Naive thymus-derived CD4-positive, alpha-beta T cell (primary cell): ENCODE measurements around the gene HSPB7. TPM values are rescaled to one million over a fixed set of nuclear protein-coding genes. Genes with fewer than 3 reads are reported as not detected.

Experiments used
- ATAC-seq: fragments of 150-1000 bp; cut with Tn5 transposase; 2 replicates; pipeline ENCODE4 v1.10.0; 2021; ENCODE audit warnings: mild to moderate bottlenecking, moderate library complexity
- CTCF ChIA-PET: fragments of 350-600 bp; sonication (Branson Sonifier 250); formaldehyde crosslinking; loops from one replicate; lab custom pipeline; 2021; ENCODE audit warnings: antibody characterized with exemption; lab: Charles Lee
- POLR2A ChIA-PET: fragments of 350-600 bp; sonication (Branson Sonifier 250); formaldehyde crosslinking; loops from one replicate; lab custom pipeline; 2021; ENCODE audit warnings: antibody characterized with exemption, inconsistent platforms; lab: Charles Lee
- DNase-seq, 9 donors: peaks; one replicate each; pipeline versions ENCODE4 v3.0.0 to v3.0.0-alpha.2; 2020 to 2022; ENCODE audit warnings: mixed read lengths in 1 of 9
- H3K27ac ChIP-seq: one replicate; pipeline ENCODE4 v1.7.0; 2013; ENCODE audit warnings: mild to moderate bottlenecking, low read depth, low read length, moderate library complexity
- H3K27me3 ChIP-seq, 2 donors: one replicate each; pipeline ENCODE4 v1.7.0; 2013; ENCODE audit warnings: low read length in 2 of 2, mild to moderate bottlenecking in 2 of 2, moderate library complexity in 2 of 2; ENCODE audit not compliant: control insufficient read depth in 2 of 2, insufficient read depth in 2 of 2
- H3K36me3 ChIP-seq, 3 experiments: 1 replicate in 2 of 3; 2 replicates in 1 of 3; pipeline ENCODE4 v1.7.0; 2013; ENCODE audit warnings: low read length in 3 of 3, mild to moderate bottlenecking in 3 of 3, moderate library complexity in 1 of 3; ENCODE audit not compliant: insufficient read depth in 3 of 3, control insufficient read depth in 2 of 3
- H3K4me1 ChIP-seq, 2 donors: one replicate each; pipeline ENCODE4 v1.7.0; 2013; ENCODE audit warnings: low read length in 2 of 2, mild to moderate bottlenecking in 2 of 2, moderate library complexity in 1 of 2; ENCODE audit not compliant: control insufficient read depth in 2 of 2, insufficient read depth in 2 of 2
- H3K4me3 ChIP-seq: 2 replicates; pipeline ENCODE4 v1.7.0; 2013; ENCODE audit warnings: mild to moderate bottlenecking, low read length
- H3K9me3 ChIP-seq, 3 experiments: 1 replicate in 2 of 3; 2 replicates in 1 of 3; pipeline ENCODE4 v1.7.0; 2013; ENCODE audit warnings: low read length in 3 of 3; ENCODE audit not compliant: control insufficient read depth in 2 of 3
- H3K27ac Mint-ChIP-seq, 9 donors: one replicate each; pipeline ENCODE4 v1.8.0; 2020 to 2022; ENCODE audit warnings: mixed read lengths in 9 of 9, mild to moderate bottlenecking in 8 of 9, moderate library complexity in 5 of 9, inconsistent platforms in 2 of 9
- H3K27me3 Mint-ChIP-seq, 5 donors: one replicate each; pipeline ENCODE4 v1.8.0; 2021 to 2022; ENCODE audit warnings: mixed read lengths in 5 of 5, mild to moderate bottlenecking in 1 of 5
- H3K36me3 Mint-ChIP-seq, 5 donors: one replicate each; pipeline ENCODE4 v1.8.0; 2020 to 2022; ENCODE audit warnings: mixed read lengths in 5 of 5, mild to moderate bottlenecking in 3 of 5, inconsistent platforms in 1 of 5
- H3K4me1 Mint-ChIP-seq, 7 donors: one replicate each; pipeline ENCODE4 v1.8.0; 2020 to 2022; ENCODE audit warnings: mixed read lengths in 7 of 7, mild to moderate bottlenecking in 3 of 7, inconsistent platforms in 1 of 7
- H3K4me3 Mint-ChIP-seq, 10 donors: one replicate each; pipeline ENCODE4 v1.8.0; 2020 to 2022; ENCODE audit warnings: mild to moderate bottlenecking in 10 of 10, mixed read lengths in 10 of 10, moderate library complexity in 6 of 10, inconsistent platforms in 2 of 10
- H3K9me3 Mint-ChIP-seq, 11 donors: one replicate each; pipeline ENCODE4 v1.8.0; 2020 to 2022; ENCODE audit warnings: mixed read lengths in 11 of 11, mild to moderate bottlenecking in 4 of 11, inconsistent platforms in 1 of 11, moderate library complexity in 1 of 11
- intact Hi-C, 2 donors: fragments of 100-400 bp; cut with micrococcal nuclease; formaldehyde crosslinking; loops; one replicate each; pipeline ENCODE4 v1.15.1; 2023
- polyA plus RNA-seq, 2 donors: library from polyadenylated mRNA; unstranded; fragments of 300-500 nt; fragmentation: Illumina TruSeq; gene quantifications; one replicate each; pipeline ENCODE4 v1.2.3, GENCODE V29; 2021
- total RNA-seq, 6 experiments: library from RNA in 5 of 6; stranded (reverse) in 5 of 6; gene quantifications; 1 replicate in 5 of 6; 2 replicates in 1 of 6; pipeline ENCODE4 v1.2.3 and lab custom pipeline; 2021 to 2026

Gene HSPB7
- total and polyA plus RNA-seq, 7 experiments from 2014 or later = not detected

- CTCF ChIA-PET = interaction anchor here (0.6 to 1.2 kb wide), 2 partner anchors 179 to 297 kb away, joined by 3 to 6 read pairs; no protein-coding TSS in a partner anchor
- H3K36me3 Mint-ChIP-seq = no peaks in the 10 kb centered on the region
- no peak overlapping the region for H3K27ac Mint-ChIP-seq
- ATAC-seq (no peak), DNase-seq (no peak)
- H3K4me3 Mint-ChIP-seq = no peak overlapping the region
- no peaks in the 10 kb centered on the region for H3K9me3 ChIP-seq
- intact Hi-C loops = loop anchor here (1.0 kb wide), 3 partner anchors 179 to 202 kb away; no protein-coding TSS in a partner anchor
- no peak overlapping the region for H3K4me3 ChIP-seq
- peaks cover 0 to 3% (median 0%) of the 10 kb centered on the region in 5 donors for H3K27me3 Mint-ChIP-seq
- no peaks in the 10 kb centered on the region for H3K36me3 ChIP-seq
- no peaks in the 10 kb centered on the region for H3K27me3 ChIP-seq
- H3K4me1 ChIP-seq = no peaks in the 10 kb centered on the region
- POLR2A ChIA-PET = interaction anchor here (0.6 kb wide), 1 partner anchor 99 kb away, joined by 3 read pairs; no protein-coding TSS in a partner anchor
- no peaks in the 10 kb centered on the region for H3K9me3 Mint-ChIP-seq
- H3K4me1 Mint-ChIP-seq = no peaks in the 10 kb centered on the region
- H3K27ac ChIP-seq = no peak overlapping the region
These were observed 23.8 kb downstream of the HSPB7 start for GRCh38 chr1:15994081-15994480.

- ChIA-PET CTCF (interaction anchor here (0.6 to 1.2 kb wide), 2 partner anchors 178 to 297 kb away, joined by 3 to 6 read pairs; no protein-coding TSS in a partner anchor), POLR2A (no interaction called here)
- H3K27ac ChIP-seq = no peak overlapping the region
- H3K27ac Mint-ChIP-seq = no peak overlapping the region
- DNase-seq (no peak), ATAC-seq (no peak)
- H3K4me1 Mint-ChIP-seq = no peaks in the 10 kb centered on the region
- H3K36me3 Mint-ChIP-seq = no peaks in the 10 kb centered on the region
- H3K4me1 ChIP-seq = no peaks in the 10 kb centered on the region
- no peak overlapping the region for H3K4me3 Mint-ChIP-seq
- H3K36me3 ChIP-seq = no peaks in the 10 kb centered on the region
- no peak overlapping the region for H3K4me3 ChIP-seq
- H3K27me3 ChIP-seq = no peaks in the 10 kb centered on the region
- no peaks in the 10 kb centered on the region for H3K9me3 Mint-ChIP-seq
- peaks cover 0 to 3% (median 0%) of the 10 kb centered on the region in 5 donors for H3K27me3 Mint-ChIP-seq
- no peaks in the 10 kb centered on the region for H3K9me3 ChIP-seq
- intact Hi-C loops = loop anchor here (1.0 kb wide), 3 partner anchors 178 to 201 kb away; no protein-coding TSS in a partner anchor
These were observed 24.2 kb downstream of the HSPB7 start for GRCh38 chr1:15993666-15994065.

- H3K4me1 Mint-ChIP-seq = no peaks in the 10 kb centered on the region
- H3K9me3 Mint-ChIP-seq = no peaks in the 10 kb centered on the region
- Histone ChIP-seq H3K4me1 (no peaks in the 10 kb centered on the region), H3K27ac (no peak overlapping the region), H3K4me3 (no peak overlapping the region), H3K9me3 (no peaks in the 10 kb centered on the region), H3K27me3 (no peaks in the 10 kb centered on the region), H3K36me3 (no peaks in the 10 kb centered on the region)
- intact Hi-C loops = no loop called here
- CTCF ChIA-PET = interaction anchor here (0.6 kb wide), 1 partner anchor 12 kb away, joined by 6 read pairs; no protein-coding TSS in a partner anchor
- peaks cover 0 to 3% (median 0%) of the 10 kb centered on the region in 5 donors for H3K27me3 Mint-ChIP-seq
- DNase-seq (no peak), ATAC-seq (no peak)
- no peak overlapping the region for H3K4me3 Mint-ChIP-seq
- POLR2A ChIA-PET = no interaction called here
- no peaks in the 10 kb centered on the region for H3K36me3 Mint-ChIP-seq
- H3K27ac Mint-ChIP-seq = peak overlapping the region in 1 of 9 donors; percentile 55
These were observed 25.0 kb downstream of the HSPB7 start for GRCh38 chr1:15992582-15993500.

- H3K4me3 ChIP-seq = no peak overlapping the region
- Mint-ChIP-seq H3K9me3 (no peaks in the 10 kb centered on the region), H3K27me3 (peaks cover 0 to 3% (median 0%) of the 10 kb centered on the region in 5 donors), H3K4me3 (no peak overlapping the region), H3K4me1 (no peaks in the 10 kb centered on the region), H3K27ac (peak overlapping the region in 1 of 9 donors; percentile 55), H3K36me3 (no peaks in the 10 kb centered on the region)
- POLR2A ChIA-PET = no interaction called here
- intact Hi-C loops = no loop called here
- ATAC-seq = no peak
- CTCF ChIA-PET = no interaction called here
- no peak overlapping the region for H3K27ac ChIP-seq
- H3K36me3 ChIP-seq = no peaks in the 10 kb centered on the region
- H3K9me3 ChIP-seq = no peaks in the 10 kb centered on the region
- no peaks in the 10 kb centered on the region for H3K4me1 ChIP-seq
- no peak for DNase-seq
- H3K27me3 ChIP-seq = no peaks in the 10 kb centered on the region
These were observed 25.7 kb downstream of the HSPB7 start for GRCh38 chr1:15992187-15992553.

- H3K27ac ChIP-seq = no peak overlapping the region
- no peaks in the 10 kb centered on the region for H3K9me3 Mint-ChIP-seq
- H3K4me3 Mint-ChIP-seq = no peak overlapping the region
- no peaks in the 10 kb centered on the region for H3K36me3 ChIP-seq
- no peaks in the 10 kb centered on the region for H3K4me1 ChIP-seq
- H3K27me3 Mint-ChIP-seq = peaks cover 0 to 3% (median 0%) of the 10 kb centered on the region in 5 donors
- no peak overlapping the region for H3K27ac Mint-ChIP-seq
- DNase-seq = no peak
- no peak overlapping the region for H3K4me3 ChIP-seq
- no peaks in the 10 kb centered on the region for H3K36me3 Mint-ChIP-seq
- POLR2A ChIA-PET = no interaction called here
- CTCF ChIA-PET = interaction anchor here (0.6 kb wide), 1 partner anchor 65 kb away, joined by 4 read pairs; no protein-coding TSS in a partner anchor
- H3K27me3 ChIP-seq = no peaks in the 10 kb centered on the region
- no peaks in the 10 kb centered on the region for H3K9me3 ChIP-seq
- ATAC-seq = no peak
- intact Hi-C loops = no loop called here
- H3K4me1 Mint-ChIP-seq = no peaks in the 10 kb centered on the region
These were observed 26.2 kb downstream of the HSPB7 start for GRCh38 chr1:15991427-15992186.

- Mint-ChIP-seq H3K27me3 (peaks cover 0 to 3% (median 0%) of the 10 kb centered on the region in 5 donors), H3K4me1 (no peaks in the 10 kb centered on the region), H3K36me3 (no peaks in the 10 kb centered on the region), H3K9me3 (no peaks in the 10 kb centered on the region), H3K4me3 (no peak overlapping the region), H3K27ac (no peak overlapping the region)
- Histone ChIP-seq H3K36me3 (no peaks in the 10 kb centered on the region), H3K27ac (no peak overlapping the region), H3K4me1 (no peaks in the 10 kb centered on the region), H3K27me3 (no peaks in the 10 kb centered on the region), H3K4me3 (no peak overlapping the region), H3K9me3 (no peaks in the 10 kb centered on the region)
- CTCF ChIA-PET = no interaction called here
- POLR2A ChIA-PET = no interaction called here
- intact Hi-C loops = no loop called here
- no peak for DNase-seq
- ATAC-seq = no peak
These were observed 28.1 kb downstream of the HSPB7 start for GRCh38 chr1:15989776-15990175.
